ENCODE data around the gene FTSJ3.

- TF ChIP-seq RFX1 (IDR thresholded peaks at IDR 0.05): no peak
- no peak for TF ChIP-seq ERF (CRISPR knock-in tag; IDR thresholded peaks at IDR 0.05)
- TF ChIP-seq ZNF296 (CRISPR knock-in tag; conservative IDR thresholded peaks at IDR 0.05): no peak
- no peak for TF ChIP-seq KDM3A (CRISPR knock-in tag; IDR thresholded peaks at IDR 0.05; ENCODE audit: low read depth)
- no peak for TF ChIP-seq CTCF (CRISPR knock-in tag; IDR thresholded peaks at IDR 0.05)
- no peak for TF ChIP-seq ZZZ3 (CRISPR knock-in tag; IDR thresholded peaks at IDR 0.05; ENCODE audit: borderline replicate concordance)
- TF ChIP-seq MATR3 (CRISPR knock-in tag; IDR thresholded peaks at IDR 0.05): no peak
- no peak for TF ChIP-seq ARID3A (IDR thresholded peaks at IDR 0.05; ENCODE audit: low read depth, low read length)
These were observed 348 bp upstream of the FTSJ3 start for GRCh38 chr17:63827801-63828221.

All from HepG2 (cell line).